H1 (cell line): ENCODE measurements around the gene HAGH.

Experiments
- EGR1 ChIP-seq: IDR thresholded peaks from 2 replicates; pipeline ENCODE4 v1.6.1; 2011; ENCODE audit warnings: low read depth, low read length, borderline replicate concordance
- EZH2 ChIP-seq: fragments of 200-600 bp; sonication (generic); IDR thresholded peaks from 2 replicates; pipeline ENCODE4 v1.7.1; 2012; ENCODE audit warnings: low read depth, mild to moderate bottlenecking, moderate library complexity, low read length, inconsistent platforms; ENCODE audit not compliant: severe bottlenecking
- MAFK ChIP-seq: IDR thresholded peaks from 2 replicates; pipeline ENCODE4 v1.6.1; 2012; ENCODE audit warnings: low read depth, mild to moderate bottlenecking, improper control_type of control experiment, low read length
- NRF1 ChIP-seq: IDR thresholded peaks from 2 replicates; pipeline ENCODE4 v1.6.1; 2011; ENCODE audit warnings: mild to moderate bottlenecking, low read depth, low read length, improper control_type of control experiment
- TF ChIP-seq, protein P1 (sequence below), 3 experiments: IDR thresholded peaks; 1 replicate in 2 of 3; 2 replicates in 1 of 3; pipeline versions ENCODE4 v1.5.1 to v1.6.1; 2011; ENCODE audit warnings: low read length in 3 of 3, mild to moderate bottlenecking in 3 of 3, inconsistent platforms in 2 of 3, low read depth in 1 of 3, moderate library complexity in 1 of 3; ENCODE audit not compliant: insufficient read depth in 1 of 3; ENCODE audit errors: control extremely low read depth in 1 of 3

DNA sequence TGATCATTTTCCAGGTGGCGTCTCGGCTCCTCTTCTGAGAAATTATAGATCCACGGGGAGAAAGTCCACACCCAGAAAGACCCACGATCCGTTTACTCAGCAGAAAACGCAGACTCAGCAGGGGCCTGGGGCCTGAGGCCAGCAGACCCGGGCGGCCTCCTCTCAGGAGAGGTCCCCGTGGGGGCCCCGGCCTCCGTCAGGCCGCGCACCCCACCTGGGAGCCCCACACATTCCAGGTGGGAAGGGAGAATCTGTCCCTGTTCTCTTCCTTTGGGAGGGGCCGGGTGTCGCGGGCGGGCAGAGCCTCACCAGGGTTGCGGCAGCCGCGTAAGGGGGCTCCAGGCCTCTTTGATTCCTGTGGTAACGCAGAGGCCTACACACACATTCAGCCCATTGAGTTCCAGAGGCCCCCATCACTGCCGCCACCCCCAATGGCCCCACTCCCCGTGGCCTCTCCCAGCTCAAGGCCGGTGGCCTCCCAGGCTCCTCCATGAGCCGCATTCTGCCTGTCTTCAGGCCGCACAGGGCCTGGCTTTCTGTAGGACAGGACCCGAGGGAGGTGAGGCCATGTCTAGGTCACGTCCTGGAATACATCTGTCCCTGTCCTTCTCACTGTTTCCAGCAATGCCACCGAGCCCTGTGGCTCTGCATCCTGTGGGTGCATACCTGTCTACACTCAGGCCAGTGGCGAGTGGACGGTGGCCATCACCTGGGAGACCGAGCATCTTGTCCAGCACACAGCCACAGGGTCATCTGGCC is 31.5 kb downstream of the HAGH start:
- TF ChIP-seq, protein P1, sequence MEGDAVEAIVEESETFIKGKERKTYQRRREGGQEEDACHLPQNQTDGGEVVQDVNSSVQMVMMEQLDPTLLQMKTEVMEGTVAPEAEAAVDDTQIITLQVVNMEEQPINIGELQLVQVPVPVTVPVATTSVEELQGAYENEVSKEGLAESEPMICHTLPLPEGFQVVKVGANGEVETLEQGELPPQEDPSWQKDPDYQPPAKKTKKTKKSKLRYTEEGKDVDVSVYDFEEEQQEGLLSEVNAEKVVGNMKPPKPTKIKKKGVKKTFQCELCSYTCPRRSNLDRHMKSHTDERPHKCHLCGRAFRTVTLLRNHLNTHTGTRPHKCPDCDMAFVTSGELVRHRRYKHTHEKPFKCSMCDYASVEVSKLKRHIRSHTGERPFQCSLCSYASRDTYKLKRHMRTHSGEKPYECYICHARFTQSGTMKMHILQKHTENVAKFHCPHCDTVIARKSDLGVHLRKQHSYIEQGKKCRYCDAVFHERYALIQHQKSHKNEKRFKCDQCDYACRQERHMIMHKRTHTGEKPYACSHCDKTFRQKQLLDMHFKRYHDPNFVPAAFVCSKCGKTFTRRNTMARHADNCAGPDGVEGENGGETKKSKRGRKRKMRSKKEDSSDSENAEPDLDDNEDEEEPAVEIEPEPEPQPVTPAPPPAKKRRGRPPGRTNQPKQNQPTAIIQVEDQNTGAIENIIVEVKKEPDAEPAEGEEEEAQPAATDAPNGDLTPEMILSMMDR (IDR thresholded peaks at IDR 0.05; ENCODE audit: control extremely low read depth in 1 of 3, insufficient read depth in 1 of 3, low read depth in 1 of 3, low read length in 3 of 3) = no peak
- TF ChIP-seq EZH2 = no peak
- no peak for TF ChIP-seq EGR1
- no peak for TF ChIP-seq MAFK
- TF ChIP-seq NRF1 = no peak
